ENCODE data around the gene CSRP1. TPM values are rescaled to one million over a fixed set of nuclear protein-coding genes. Genes with fewer than 3 reads are reported as not detected.

CSRP1 gene
- total RNA-seq, 1 donor: 480 TPM

DNA sequence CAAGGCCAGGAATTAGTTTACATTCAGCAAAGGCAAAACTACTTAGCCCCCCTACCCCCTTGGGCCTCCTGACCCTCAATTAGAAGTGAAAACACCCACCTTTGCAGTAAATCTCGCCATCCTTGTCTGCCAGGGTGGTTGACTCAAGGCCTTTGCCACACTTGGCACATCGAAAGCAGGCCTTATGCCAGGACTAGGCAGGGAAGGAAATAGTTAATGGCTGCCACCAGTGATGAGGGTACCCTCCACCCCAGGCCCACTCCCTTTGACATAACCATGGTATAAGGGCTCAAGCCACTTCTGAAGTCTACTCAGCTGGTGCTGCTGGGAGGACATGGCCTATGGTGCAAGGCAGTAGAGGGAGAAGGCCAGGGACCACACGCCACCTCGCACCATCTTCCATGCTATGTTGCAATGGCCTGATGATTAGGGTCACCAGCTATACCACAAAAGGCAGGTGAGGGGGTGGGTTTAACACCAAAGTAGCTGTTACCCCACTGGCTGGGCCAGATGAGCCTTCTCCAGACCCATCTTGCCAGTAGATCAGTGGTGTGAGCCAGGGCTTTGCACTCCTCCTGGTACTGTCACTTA lies 21.6 kb downstream of the CSRP1 start:
- Histone ChIP-seq H4K20me1 (ENCODE audit: insufficient read depth, low read length) (peaks cover 31% of the 10 kb centered on the region), H3K4me2 (ENCODE audit: insufficient read depth, low read length) (no peak overlapping the region), H3K9me3 (ENCODE audit: low read depth, low read length) (no peaks in the 10 kb centered on the region), H3K4me1 (ENCODE audit: insufficient read depth, low read length) (peaks cover 39% of the 10 kb centered on the region), H2AFZ (ENCODE audit: low read length) (no peak overlapping the region), H3K4me3 (ENCODE audit: insufficient read depth, low read length) (no peak overlapping the region), H3K36me3 (ENCODE audit: insufficient read depth, low read length) (peaks cover 71% of the 10 kb centered on the region), H3K27ac (ENCODE audit: low read depth, low read length) (no peak overlapping the region), H3K27me3 (ENCODE audit: insufficient read depth, low read length) (no peaks in the 10 kb centered on the region), H3K79me2 (ENCODE audit: insufficient read depth, low read length) (peaks cover 16% of the 10 kb centered on the region)
- TF ChIP-seq, protein P1, sequence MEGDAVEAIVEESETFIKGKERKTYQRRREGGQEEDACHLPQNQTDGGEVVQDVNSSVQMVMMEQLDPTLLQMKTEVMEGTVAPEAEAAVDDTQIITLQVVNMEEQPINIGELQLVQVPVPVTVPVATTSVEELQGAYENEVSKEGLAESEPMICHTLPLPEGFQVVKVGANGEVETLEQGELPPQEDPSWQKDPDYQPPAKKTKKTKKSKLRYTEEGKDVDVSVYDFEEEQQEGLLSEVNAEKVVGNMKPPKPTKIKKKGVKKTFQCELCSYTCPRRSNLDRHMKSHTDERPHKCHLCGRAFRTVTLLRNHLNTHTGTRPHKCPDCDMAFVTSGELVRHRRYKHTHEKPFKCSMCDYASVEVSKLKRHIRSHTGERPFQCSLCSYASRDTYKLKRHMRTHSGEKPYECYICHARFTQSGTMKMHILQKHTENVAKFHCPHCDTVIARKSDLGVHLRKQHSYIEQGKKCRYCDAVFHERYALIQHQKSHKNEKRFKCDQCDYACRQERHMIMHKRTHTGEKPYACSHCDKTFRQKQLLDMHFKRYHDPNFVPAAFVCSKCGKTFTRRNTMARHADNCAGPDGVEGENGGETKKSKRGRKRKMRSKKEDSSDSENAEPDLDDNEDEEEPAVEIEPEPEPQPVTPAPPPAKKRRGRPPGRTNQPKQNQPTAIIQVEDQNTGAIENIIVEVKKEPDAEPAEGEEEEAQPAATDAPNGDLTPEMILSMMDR (IDR thresholded peaks at IDR 0.05; ENCODE audit: extremely low read depth, low read depth, low read length): no peak
- no peak for DNase-seq (ENCODE audit: insufficient read length, low spot score, missing footprints)

GRCh38 chr1:201483373-201483949 lies 23.5 kb downstream of the CSRP1 start:
- no peak overlapping the region for H3K4me3 ChIP-seq (ENCODE audit: insufficient read depth, low read length)
- peaks cover 7% of the 10 kb centered on the region for H3K79me2 ChIP-seq (ENCODE audit: insufficient read depth, low read length)
- TF ChIP-seq, protein P1 (IDR thresholded peaks at IDR 0.05; ENCODE audit: extremely low read depth, low read depth, low read length): no peak
- no peak overlapping the region for H3K27ac ChIP-seq (ENCODE audit: low read depth, low read length)
- H3K27me3 ChIP-seq (ENCODE audit: insufficient read depth, low read length): no peaks in the 10 kb centered on the region
- peaks cover 21% of the 10 kb centered on the region for H3K4me1 ChIP-seq (ENCODE audit: insufficient read depth, low read length)
- H3K9me3 ChIP-seq (ENCODE audit: low read depth, low read length): no peaks in the 10 kb centered on the region
- no peak for DNase-seq (ENCODE audit: insufficient read length, low spot score, missing footprints)
- H4K20me1 ChIP-seq (ENCODE audit: insufficient read depth, low read length): peaks cover 24% of the 10 kb centered on the region
- H3K4me2 ChIP-seq (ENCODE audit: insufficient read depth, low read length): no peak overlapping the region
- no peak overlapping the region for H2AFZ ChIP-seq (ENCODE audit: low read length)
- H3K36me3 ChIP-seq (ENCODE audit: insufficient read depth, low read length): peaks cover 61% of the 10 kb centered on the region

GRCh38 chr1:201482755-201483154 lies 24.2 kb downstream of the CSRP1 start:
- TF ChIP-seq, protein P1 (IDR thresholded peaks at IDR 0.05; ENCODE audit: extremely low read depth, low read depth, low read length): no peak
- no peaks in the 10 kb centered on the region for H3K27me3 ChIP-seq (ENCODE audit: insufficient read depth, low read length)
- H3K79me2 ChIP-seq (ENCODE audit: insufficient read depth, low read length): peaks cover 2% of the 10 kb centered on the region
- H3K4me2 ChIP-seq (ENCODE audit: insufficient read depth, low read length): no peak overlapping the region
- no peak overlapping the region for H2AFZ ChIP-seq (ENCODE audit: low read length)
- no peak for DNase-seq (ENCODE audit: insufficient read length, low spot score, missing footprints)
- H4K20me1 ChIP-seq (ENCODE audit: insufficient read depth, low read length): peaks cover 19% of the 10 kb centered on the region
- H3K27ac ChIP-seq (ENCODE audit: low read depth, low read length): peak overlapping the region; percentile 12
- no peak overlapping the region for H3K4me3 ChIP-seq (ENCODE audit: insufficient read depth, low read length)
- peaks cover 54% of the 10 kb centered on the region for H3K36me3 ChIP-seq (ENCODE audit: insufficient read depth, low read length)
- H3K9me3 ChIP-seq (ENCODE audit: low read depth, low read length): no peaks in the 10 kb centered on the region
- peaks cover 14% of the 10 kb centered on the region for H3K4me1 ChIP-seq (ENCODE audit: insufficient read depth, low read length)

- peaks cover under 1% of the 10 kb centered on the region for H3K79me2 ChIP-seq (ENCODE audit: insufficient read depth, low read length)
- peak overlapping the region; percentile 3 for H3K4me3 ChIP-seq (ENCODE audit: insufficient read depth, low read length)
- H3K27ac ChIP-seq (ENCODE audit: low read depth, low read length): no peak overlapping the region
- no peaks in the 10 kb centered on the region for H3K9me3 ChIP-seq (ENCODE audit: low read depth, low read length)
- no peaks in the 10 kb centered on the region for H3K27me3 ChIP-seq (ENCODE audit: insufficient read depth, low read length)
- peaks cover 19% of the 10 kb centered on the region for H4K20me1 ChIP-seq (ENCODE audit: insufficient read depth, low read length)
- peak; percentile 97 for DNase-seq (ENCODE audit: insufficient read length, low spot score, missing footprints)
- TF ChIP-seq, protein P1 (IDR thresholded peaks at IDR 0.05; ENCODE audit: extremely low read depth, low read depth, low read length): peak; percentile 84
- H3K36me3 ChIP-seq (ENCODE audit: insufficient read depth, low read length): peaks cover 45% of the 10 kb centered on the region
- H3K4me1 ChIP-seq (ENCODE audit: insufficient read depth, low read length): peaks cover 22% of the 10 kb centered on the region
- H3K4me2 ChIP-seq (ENCODE audit: insufficient read depth, low read length): peak overlapping the region; percentile 68
- no peak overlapping the region for H2AFZ ChIP-seq (ENCODE audit: low read length)
These were observed 25.0 kb downstream of the CSRP1 start for GRCh38 chr1:201481761-201482493.
